Measurements from ENCODE around the gene ICA1.

Gene ICA1

DNA sequence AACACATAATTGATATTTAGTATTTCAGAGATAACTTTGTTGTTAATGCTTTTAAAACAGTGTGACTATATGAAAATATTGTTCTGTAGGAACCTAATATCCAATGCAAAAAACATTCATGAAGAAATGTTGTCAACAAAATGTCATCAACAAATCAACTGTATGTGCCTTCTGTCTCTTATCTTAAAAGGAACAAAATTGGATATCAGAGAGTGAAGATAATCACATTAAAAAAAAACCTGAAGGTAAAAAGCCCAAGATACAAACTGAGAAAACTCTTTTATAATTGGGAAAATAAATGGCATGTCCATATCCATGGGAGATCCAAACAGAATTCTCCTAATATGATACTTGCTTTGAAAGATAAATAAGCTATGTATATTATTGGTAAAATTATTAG lies 33.9 kb downstream of the ICA1 start:
- DNase-seq (ENCODE audit: low read depth in 2 of 2), result no peak

- DNase-seq (ENCODE audit: low read depth in 2 of 2), result no peak
Measured at GRCh38 chr7:8227261-8227660, 34.7 kb downstream of the ICA1 start.

DNA sequence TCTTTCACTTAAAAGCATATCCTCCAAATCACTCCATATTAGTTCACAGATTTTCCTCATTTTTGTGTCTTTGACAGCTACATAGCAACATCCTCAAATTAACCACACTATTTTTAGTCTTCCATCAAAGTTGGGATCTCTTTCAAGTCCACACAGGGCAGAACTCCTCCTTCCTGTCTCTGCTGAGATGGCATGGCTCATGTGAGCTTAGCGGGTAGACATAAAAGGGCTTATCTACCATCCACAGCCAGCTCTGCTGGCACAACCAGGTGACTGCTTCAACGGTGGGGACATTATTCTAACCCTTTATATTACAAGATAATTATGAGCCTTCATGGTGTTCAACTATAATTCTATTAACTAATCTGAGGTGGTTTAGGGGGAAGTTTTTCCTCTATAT lies 35.5 kb downstream of the ICA1 start:
- DNase-seq (ENCODE audit: low read depth in 2 of 2), result no peak

DNA sequence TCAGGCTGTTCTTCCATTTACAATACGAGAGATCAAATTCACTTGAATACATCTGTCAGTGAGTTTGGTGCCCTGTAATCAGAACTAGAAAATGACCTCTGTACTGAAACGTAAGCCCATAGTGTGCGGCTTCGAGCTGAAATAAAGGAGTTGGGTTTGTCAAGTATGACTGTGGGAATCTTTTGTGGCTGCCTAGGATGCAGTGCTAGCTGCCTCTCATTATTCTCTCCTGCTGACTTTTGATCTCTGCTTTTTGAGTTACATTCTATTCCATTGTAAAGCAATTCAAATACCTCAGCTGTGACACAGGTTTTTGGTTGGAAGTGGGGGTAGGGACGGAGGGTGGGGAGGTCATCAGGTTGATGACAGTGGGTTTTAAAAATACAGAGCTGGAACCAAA lies 40.4 kb downstream of the ICA1 start:
- DNase-seq (ENCODE audit: low read depth in 2 of 2), result no peak

DNA sequence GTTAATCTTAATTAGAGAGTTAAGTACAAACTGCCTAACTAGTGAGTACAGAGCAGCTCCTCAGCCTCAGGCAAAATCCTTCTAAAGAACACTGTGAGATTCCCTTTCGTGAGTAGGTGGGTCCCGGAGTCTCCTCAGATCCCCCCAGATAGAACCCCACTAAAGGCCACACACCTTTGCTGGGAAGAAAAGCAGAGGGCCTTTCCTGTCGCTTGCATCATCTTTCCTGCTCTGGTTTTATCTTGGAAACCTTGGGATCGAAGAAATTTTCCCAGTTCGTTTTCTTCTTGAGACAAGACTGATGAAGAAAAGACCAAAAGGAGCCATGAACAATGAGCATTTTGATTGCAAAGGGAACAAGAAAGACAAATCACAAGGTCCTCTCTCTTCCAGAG lies 40.9 kb downstream of the ICA1 start:
- DNase-seq (ENCODE audit: low read depth in 2 of 2), result no peak

DNA sequence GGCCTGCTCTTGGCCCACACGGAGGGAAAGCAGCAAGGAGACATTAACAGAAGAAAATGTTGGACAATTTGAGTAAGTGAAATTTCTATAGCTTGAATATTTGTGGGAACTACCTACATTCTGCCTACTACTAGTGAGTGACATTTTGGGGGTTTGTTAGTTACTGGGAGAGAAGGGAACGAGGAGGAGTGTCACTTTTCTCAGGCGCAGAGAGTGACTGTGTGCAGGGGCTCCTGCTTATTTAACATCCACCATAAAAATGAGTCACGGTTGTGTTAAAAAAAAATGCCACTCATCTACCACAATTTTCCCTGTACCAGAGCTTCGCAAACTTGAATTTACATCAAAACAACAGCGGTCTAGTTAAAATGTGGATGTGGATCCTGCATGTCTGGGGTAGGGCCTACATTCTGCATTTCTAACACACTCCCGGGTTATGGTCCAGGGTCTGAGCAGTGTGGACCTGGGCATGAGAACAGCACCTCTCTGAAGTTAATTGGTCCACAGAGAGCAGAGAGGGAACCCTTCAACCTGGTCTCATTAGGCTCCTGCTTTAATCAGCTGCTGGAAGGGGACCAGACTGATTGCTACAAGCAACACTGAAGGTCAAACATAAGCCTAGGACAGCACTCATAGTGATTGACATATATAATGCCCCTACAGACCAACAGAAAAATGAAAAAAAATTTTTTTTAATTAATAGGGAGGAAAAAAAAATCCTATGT lies 41.4 kb downstream of the ICA1 start:
- no peak for DNase-seq (ENCODE audit: low read depth in 2 of 2)

DNA sequence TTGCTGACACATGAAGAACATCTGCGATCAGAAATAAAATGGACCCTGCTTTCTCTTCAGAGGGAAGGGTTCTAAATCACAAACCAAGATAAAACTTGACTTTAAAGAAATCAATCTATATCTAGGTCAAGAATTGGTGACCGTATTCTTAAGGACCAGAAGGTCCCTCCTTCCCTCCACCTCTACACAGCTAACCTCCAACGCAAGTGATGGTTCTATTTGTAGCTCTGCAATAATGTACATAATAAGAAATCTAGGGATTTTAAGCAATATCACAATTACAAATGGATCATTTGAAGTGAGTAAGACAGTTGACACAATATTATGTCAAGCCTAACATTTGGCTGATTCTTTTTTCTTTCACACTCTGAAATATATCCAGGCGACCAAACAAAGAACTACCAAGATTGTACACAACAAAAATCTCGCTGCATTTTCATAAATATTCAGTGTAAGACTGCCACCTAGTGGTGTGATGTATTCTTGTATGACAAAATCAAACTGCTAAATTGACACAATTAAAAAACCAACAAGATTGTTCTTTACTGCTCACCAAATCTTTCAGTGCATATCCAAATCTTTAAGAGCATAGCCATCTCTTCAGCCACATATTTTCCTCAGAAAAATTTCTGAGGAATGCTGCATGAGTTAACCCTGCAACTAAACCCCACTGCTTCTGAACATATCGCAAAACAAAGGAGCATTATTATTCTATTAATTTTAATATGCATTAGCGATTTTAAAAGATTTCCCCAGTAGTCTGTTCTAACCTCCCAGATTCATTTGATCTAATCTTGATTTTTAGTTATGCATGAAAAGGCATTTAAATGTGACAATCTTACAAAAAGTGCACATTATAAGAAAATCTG lies 44.5 kb downstream of the ICA1 start:
- no peak for DNase-seq (ENCODE audit: low read depth in 2 of 2)

DNA sequence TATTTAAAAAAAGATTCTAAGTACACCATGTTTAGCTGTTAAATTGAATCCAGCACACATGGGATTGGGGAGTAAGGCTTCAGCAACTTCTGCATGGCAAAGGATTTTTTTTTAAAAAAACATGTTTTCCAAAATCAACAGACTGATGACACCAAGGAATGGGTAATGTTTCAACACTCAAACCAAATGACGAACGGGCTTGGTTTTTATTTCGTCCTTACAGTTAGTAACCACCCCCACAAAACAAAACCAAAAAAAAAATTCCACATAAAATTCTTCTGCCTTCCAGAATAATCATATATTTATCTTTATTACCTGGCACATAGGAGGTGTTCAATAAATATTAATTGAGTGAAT lies 45.7 kb downstream of the ICA1 start:
- no peak for DNase-seq (ENCODE audit: low read depth in 2 of 2)

- DNase-seq (ENCODE audit: low read depth in 2 of 2), result no peak
Measured at GRCh38 chr7:8215648-8216333, 46.2 kb downstream of the ICA1 start.

DNA sequence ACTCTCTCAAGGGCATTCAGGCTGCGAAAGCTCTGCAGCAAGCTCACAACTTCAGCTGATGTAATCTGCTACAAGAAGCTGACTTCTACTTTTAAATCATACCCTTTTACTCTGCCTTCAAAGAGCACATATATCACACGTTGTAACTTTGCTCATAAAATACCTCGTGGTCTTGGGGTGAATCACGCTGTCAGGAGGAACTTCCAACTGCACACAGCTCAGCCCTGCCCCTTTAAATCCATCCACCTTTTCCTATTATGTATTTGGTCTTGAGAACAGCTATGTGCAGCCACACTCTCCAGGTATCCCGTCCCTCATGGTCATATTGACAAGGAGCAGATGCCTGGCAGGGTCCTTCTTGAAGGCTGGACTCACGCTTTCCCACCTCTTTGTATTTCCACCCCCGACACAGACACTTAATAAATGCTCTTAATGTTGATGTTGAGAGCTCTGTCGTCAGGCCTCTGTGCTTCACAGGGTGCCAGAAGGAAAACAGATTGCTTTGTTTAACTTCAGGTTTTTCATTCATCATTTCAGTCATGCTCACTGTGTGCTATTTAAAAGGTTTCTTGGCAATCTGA lies 47.6 kb downstream of the ICA1 start:
- DNase-seq (ENCODE audit: low read depth in 2 of 2), result no peak

GRCh38 chr7:8213381-8213780 lies 48.6 kb downstream of the ICA1 start:
- no peak for DNase-seq (ENCODE audit: low read depth in 2 of 2)

- no peak for DNase-seq (ENCODE audit: low read depth in 2 of 2)
Measured at GRCh38 chr7:8212638-8213037, 49.3 kb downstream of the ICA1 start.

DNA sequence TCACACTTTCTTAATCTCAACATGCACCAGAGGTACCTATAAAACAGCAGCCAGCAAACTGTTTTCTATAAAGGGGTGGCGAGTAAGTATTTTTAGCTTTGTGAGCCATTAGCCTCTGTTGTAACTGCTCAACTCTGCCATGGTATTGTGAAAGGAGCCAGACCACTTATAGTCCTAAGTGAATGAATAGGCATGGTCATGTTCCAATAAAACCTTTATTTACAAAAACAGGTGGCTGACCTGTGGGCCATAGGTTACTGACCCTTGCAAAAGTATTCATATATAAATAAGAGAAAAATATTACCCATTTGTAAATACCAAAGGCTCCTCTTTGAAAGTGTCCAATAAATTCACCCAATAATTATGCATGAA lies 50.3 kb downstream of the ICA1 start:
- no peak for DNase-seq (ENCODE audit: low read depth in 2 of 2)

DNA sequence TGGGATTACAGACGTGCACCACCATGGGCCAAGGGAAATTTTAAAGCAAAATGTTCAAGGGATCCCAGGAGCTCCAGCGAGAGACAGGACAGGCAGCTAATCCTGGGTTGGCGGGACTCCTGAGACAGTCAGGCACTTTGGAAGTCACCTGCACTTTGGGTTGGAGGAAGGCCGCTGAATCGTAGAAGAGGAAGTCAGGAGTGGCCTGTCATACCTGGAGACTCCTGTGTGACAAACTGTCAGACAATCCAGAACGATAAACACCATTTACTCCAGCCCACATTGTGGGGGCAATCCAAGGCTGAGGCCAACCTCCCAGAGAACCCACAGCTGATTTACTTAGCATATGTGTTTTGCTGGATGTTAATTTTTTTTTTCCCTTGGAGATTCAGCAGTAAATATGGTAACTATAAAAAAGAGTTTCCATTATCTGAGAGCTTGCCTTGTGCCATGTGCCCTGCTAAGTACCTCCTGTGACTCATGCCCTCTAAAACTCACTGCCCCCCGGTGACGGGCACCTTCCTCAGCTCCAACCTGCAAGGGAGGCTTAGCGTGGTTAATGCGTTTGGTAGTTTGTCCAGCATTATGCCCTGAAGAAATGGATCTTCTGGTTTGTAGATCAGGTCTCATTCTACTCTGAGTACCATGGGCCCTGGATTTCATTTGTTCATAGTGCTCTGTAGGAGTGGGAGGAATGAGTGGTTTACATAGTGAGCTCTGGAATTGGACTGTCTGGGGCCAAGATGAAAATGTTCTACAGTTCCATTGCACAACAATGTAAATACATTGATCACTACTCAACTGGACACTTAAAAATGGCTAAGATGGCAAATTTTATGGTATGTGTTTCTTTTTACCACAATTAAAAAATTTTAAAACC lies 50.9 kb downstream of the ICA1 start:
- DNase-seq (ENCODE audit: low read depth in 2 of 2), result no peak

- no peak for DNase-seq (ENCODE audit: low read depth in 2 of 2)
Measured at GRCh38 chr7:8209353-8209752, 52.6 kb downstream of the ICA1 start.

DNA sequence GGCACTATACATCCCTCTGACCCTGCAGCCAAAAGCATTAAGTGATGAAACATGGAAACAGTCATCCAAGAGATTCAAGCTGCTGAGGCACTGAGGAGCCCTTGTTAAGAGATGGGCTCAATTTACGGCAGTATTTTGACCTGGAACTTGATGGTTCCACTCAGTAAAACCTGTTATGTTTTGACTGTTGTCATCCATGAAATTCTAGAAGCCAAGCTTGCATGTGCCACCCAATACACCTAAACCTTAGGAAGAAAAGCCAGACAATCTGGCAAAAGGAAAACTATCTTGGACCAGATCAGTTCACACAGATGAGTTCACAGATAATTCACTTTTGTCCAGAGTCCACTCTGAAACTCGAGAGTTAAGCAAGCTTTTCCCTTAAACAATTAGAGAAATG lies 53.2 kb downstream of the ICA1 start:
- no peak for DNase-seq (ENCODE audit: low read depth in 2 of 2)

DNA sequence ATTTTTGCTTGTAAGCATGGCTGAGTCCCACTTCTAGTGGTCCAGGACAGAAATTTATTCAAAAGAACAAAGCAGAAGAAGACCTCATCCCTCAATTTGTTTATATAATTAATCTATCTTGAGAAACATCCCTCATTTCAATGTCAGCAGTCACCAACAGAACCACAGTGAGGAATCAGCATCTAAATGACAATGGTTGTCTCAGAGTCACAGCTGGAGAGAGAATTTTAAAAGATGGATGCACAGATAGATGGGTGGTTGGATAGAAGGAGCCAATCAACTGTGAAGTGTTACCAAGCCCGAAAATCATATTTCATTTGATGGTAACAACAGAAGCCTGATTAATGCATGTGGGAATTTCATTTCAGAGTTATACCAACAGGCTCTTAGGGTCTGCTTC lies 55.0 kb downstream of the ICA1 start:
- no peak for DNase-seq (ENCODE audit: low read depth in 2 of 2)

DNA sequence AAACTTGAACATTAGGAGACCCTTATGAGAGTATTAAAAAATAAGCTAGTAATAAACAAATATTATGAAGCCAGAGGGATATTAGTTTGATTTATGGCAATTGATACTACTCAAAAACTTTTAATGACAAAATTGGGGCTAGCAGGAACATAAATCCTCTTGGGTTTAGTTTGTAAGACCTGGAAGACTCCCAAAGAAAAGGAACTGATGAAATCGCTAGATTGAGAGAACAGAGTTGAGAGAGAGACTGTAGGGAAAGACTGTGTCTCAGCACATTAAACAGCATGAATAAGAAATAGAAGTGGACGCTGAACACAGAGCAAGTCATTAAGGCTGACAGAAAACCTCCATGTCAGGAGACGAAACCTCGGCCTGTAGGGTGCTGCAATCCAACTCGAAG lies 56.4 kb downstream of the ICA1 start:
- no peak for DNase-seq (ENCODE audit: low read depth in 2 of 2)

DNA sequence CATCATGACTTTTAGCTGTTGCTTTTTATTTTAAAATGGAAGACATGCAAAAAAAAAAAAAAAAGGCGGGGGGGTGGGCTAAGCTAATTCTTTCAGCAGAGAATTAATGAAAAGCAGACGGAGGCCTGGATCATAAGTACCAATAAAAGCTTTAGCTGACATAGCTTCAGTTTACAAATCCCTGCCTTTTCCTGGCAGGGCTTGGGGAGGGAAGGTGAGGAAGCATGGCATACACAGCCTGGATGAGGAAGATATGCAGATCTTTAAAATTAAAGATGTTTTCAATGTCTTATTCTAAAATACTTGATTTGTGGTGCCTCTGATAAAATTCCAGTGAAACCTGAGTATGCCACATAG lies 57.0 kb downstream of the ICA1 start:
- DNase-seq (ENCODE audit: low read depth in 2 of 2), result no peak

DNA sequence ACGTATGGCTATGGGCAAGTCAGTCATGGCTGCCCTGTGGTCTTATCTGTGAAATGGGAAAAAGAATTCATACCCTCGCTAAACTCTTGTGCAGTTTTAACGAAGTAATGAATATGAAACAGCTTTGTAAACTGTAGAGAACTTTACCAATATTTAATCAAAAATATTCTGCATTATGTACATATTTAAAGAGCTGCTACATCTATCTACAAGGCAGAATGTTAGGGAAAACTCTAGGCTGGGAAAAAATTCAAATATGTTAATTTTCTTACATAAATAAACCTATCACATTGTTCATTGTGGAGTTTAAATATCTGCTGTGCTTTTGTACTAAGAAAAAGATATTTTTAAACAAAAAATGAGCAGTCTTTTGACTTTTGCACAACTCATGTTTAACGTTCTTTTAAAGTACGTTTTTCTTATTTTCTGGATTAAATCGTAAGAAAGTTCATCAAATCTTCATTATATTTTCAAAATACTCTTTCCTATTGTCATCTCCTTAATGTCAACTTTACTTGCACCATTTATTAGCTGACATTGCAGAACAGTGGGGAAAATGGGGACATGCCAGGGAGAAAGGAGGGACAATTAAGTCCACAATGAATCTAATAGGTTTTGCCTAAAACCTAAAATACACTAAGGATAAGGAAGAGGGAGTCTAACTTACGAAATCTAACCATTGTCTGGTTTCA lies 57.5 kb downstream of the ICA1 start:
- DNase-seq (ENCODE audit: low read depth in 2 of 2), result no peak

- no peak for DNase-seq (ENCODE audit: low read depth in 2 of 2)
Measured at GRCh38 chr7:8201846-8202441, 60.0 kb downstream of the ICA1 start.

All from activated CD8-positive, alpha-beta memory T cell treated with anti-CD3 and anti-CD28 coated beads for 4 hours (primary cell).